Astrocyte of the spinal cord (primary cell): ENCODE data around the gene MCC.

ENCODE experiments used
- DNase-seq: peaks from one replicate; pipeline ENCODE4 v3.0.0; 2011; ENCODE audit warnings: low read depth, low spot score
- H3K4me3 ChIP-seq: 2 replicates; pipeline ENCODE4 v1.5.1; 2011; ENCODE audit warnings: low read depth, mild to moderate bottlenecking, low read length, moderate library complexity
- CTCF ChIP-seq: IDR thresholded peaks from 2 replicates; pipeline ENCODE4 v1.5.1; 2012; ENCODE audit warnings: low read depth, mild to moderate bottlenecking, low read length, inconsistent platforms
- in situ Hi-C: cut with HindIII; loops from 2 replicates; pipeline ENCODE4 v1.10.0; 2017; ENCODE audit warnings: low sequenced_read_pairs

MCC gene

GRCh38 chr5:113379936-113380806 lies 108.1 kb downstream of the MCC start:
- no peak for TF ChIP-seq CTCF
- DNase-seq: no peak
- in situ Hi-C loops: no loop called here
- H3K4me3 ChIP-seq: no peak overlapping the region

GRCh38 chr5:113378959-113379541 lies 109.2 kb downstream of the MCC start:
- in situ Hi-C loops: no loop called here
- peak; percentile 74 for TF ChIP-seq CTCF
- H3K4me3 ChIP-seq: no peak overlapping the region
- peak; percentile 62 for DNase-seq

GRCh38 chr5:113378514-113378913 lies 109.7 kb downstream of the MCC start:
- DNase-seq: peak; percentile 3
- H3K4me3 ChIP-seq: no peak overlapping the region
- in situ Hi-C loops: no loop called here
- TF ChIP-seq CTCF: no peak

GRCh38 chr5:113378081-113378480 lies 110.2 kb downstream of the MCC start:
- no peak for DNase-seq
- in situ Hi-C loops: no loop called here
- TF ChIP-seq CTCF: no peak
- H3K4me3 ChIP-seq: no peak overlapping the region

- no peak for TF ChIP-seq CTCF
- in situ Hi-C loops: no loop called here
Observed at GRCh38 chr5:113376640-113377039, 111.6 kb downstream of the MCC start.

GRCh38 chr5:113375480-113376060 lies 112.7 kb downstream of the MCC start:
- no peak for DNase-seq
- in situ Hi-C loops: no loop called here
- TF ChIP-seq CTCF: no peak
- no peak overlapping the region for H3K4me3 ChIP-seq

More at GRCh38 chr5:113376640-113377039, 111.6 kb downstream of the MCC start:
- no peak overlapping the region for H3K4me3 ChIP-seq
- DNase-seq: no peak
